Nephron (organoid): Measurements from ENCODE around the gene GABPA.
"Not testable (repeated sequence)": the region's sequence is repeated elsewhere in the genome, so short reads cannot be mapped to it uniquely, and the experiment has no call there.

Experiments used
- H3K27ac Mint-ChIP-seq, 3 experiments: 2 replicates each; pipeline ENCODE4 v1.8.0; 2020; ENCODE audit warnings: mixed read lengths in 3 of 3, mild to moderate bottlenecking in 2 of 3, moderate library complexity in 1 of 3
- H3K27me3 Mint-ChIP-seq: 2 replicates; pipeline ENCODE4 v1.8.0; 2021; ENCODE audit warnings: low read depth, mild to moderate bottlenecking, moderate library complexity, mixed read lengths
- H3K36me3 Mint-ChIP-seq: 2 replicates; pipeline ENCODE4 v1.8.0; 2020; ENCODE audit warnings: low read depth, mixed read lengths
- H3K4me1 Mint-ChIP-seq: 2 replicates; pipeline ENCODE4 v1.8.0; 2020; ENCODE audit warnings: mixed read lengths
- H3K4me3 Mint-ChIP-seq, 3 experiments: 2 replicates each; pipeline ENCODE4 v1.8.0; 2020; ENCODE audit warnings: mild to moderate bottlenecking in 3 of 3, mixed read lengths in 3 of 3, moderate library complexity in 2 of 3
- H3K9me3 Mint-ChIP-seq: 2 replicates; pipeline ENCODE4 v1.8.0; 2020; ENCODE audit warnings: mixed read lengths
- CTCF ChIP-seq, 3 experiments: fragments of 200-600 bp; sonication (generic); IDR thresholded peaks; one replicate each; pipeline ENCODE4 v1.5.0; 2021; ENCODE audit warnings: antibody characterized with exemption in 3 of 3; ENCODE audit not compliant: unreplicated experiment in 3 of 3

The GABPA gene

GRCh38 chr21:25700741-25701140 lies 34.0 kb upstream of the GABPA start:
- no peak for TF ChIP-seq CTCF (IDR thresholded peaks at IDR 0.05; ENCODE audit: unreplicated experiment in 3 of 3)
- Mint-ChIP-seq H3K4me3 (no peak overlapping the region), H3K36me3 (peaks cover 21% of the 10 kb centered on the region), H3K27ac (peak overlapping the region; percentile 17 to 29 (median 23)), H3K9me3 (peaks cover 5% of the 10 kb centered on the region), H3K27me3 (no peaks in the 10 kb centered on the region), H3K4me1 (peaks cover 8% of the 10 kb centered on the region)

GRCh38 chr21:25701529-25701928 lies 33.2 kb upstream of the GABPA start:
- Mint-ChIP-seq H3K4me3 (no peak overlapping the region), H3K9me3 (peaks cover 5% of the 10 kb centered on the region), H3K27ac (no peak overlapping the region), H3K27me3 (no peaks in the 10 kb centered on the region), H3K4me1 (peaks cover 8% of the 10 kb centered on the region), H3K36me3 (peaks cover 17% of the 10 kb centered on the region)
- TF ChIP-seq CTCF (IDR thresholded peaks at IDR 0.05; ENCODE audit: unreplicated experiment in 3 of 3): no peak

- Mint-ChIP-seq H3K27ac (no peak overlapping the region), H3K4me3 (no peak overlapping the region), H3K27me3 (no peaks in the 10 kb centered on the region), H3K9me3 (no peaks in the 10 kb centered on the region), H3K36me3 (no peaks in the 10 kb centered on the region), H3K4me1 (no peaks in the 10 kb centered on the region)
- TF ChIP-seq CTCF (IDR thresholded peaks at IDR 0.05; ENCODE audit: unreplicated experiment in 3 of 3): peak; percentile 71 to 88 (median 73)
These were observed 26.2 kb upstream of the GABPA start for GRCh38 chr21:25708467-25709065.

- no peak for TF ChIP-seq CTCF (IDR thresholded peaks at IDR 0.05; ENCODE audit: unreplicated experiment in 3 of 3)
- no peaks in the 10 kb centered on the region for H3K9me3 Mint-ChIP-seq
- H3K36me3 Mint-ChIP-seq: no peaks in the 10 kb centered on the region
- peak overlapping the region in 1 of 3 experiments; percentile 2 for H3K27ac Mint-ChIP-seq
- no peaks in the 10 kb centered on the region for H3K4me1 Mint-ChIP-seq
- H3K4me3 Mint-ChIP-seq: no peak overlapping the region
- H3K27me3 Mint-ChIP-seq: no peaks in the 10 kb centered on the region
These were observed 25.0 kb upstream of the GABPA start for GRCh38 chr21:25709684-25710265.

GRCh38 chr21:25710550-25710949 lies 24.2 kb upstream of the GABPA start:
- Mint-ChIP-seq H3K27ac (peak overlapping the region in 1 of 3 experiments; percentile 2), H3K27me3 (no peaks in the 10 kb centered on the region), H3K36me3 (no peaks in the 10 kb centered on the region), H3K4me1 (no peaks in the 10 kb centered on the region), H3K4me3 (no peak overlapping the region), H3K9me3 (no peaks in the 10 kb centered on the region)
- TF ChIP-seq CTCF (IDR thresholded peaks at IDR 0.05; ENCODE audit: unreplicated experiment in 3 of 3): no peak

- H3K27me3 Mint-ChIP-seq, H3K9me3 Mint-ChIP-seq, H3K4me1 Mint-ChIP-seq: not testable (repeated sequence)
These were observed 20.7 kb upstream of the GABPA start for GRCh38 chr21:25714066-25714465.

More at GRCh38 chr21:25714066-25714465, 20.7 kb upstream of the GABPA start:
- H3K4me3 Mint-ChIP-seq, H3K27ac Mint-ChIP-seq: not testable (repeated sequence)
- peaks cover 11% of the 10 kb centered on the region for H3K36me3 Mint-ChIP-seq
